Astrocyte (in vitro differentiated cells and primary cell): ENCODE results near the gene DENND1B. TPM values are rescaled to one million over a fixed set of nuclear protein-coding genes. Genes with fewer than 3 reads are reported as not detected.

Experiments used
- DNase-seq: peaks from one replicate; pipeline ENCODE4 v3.0.0-alpha.2; 2010; ENCODE audit warnings: low read depth
- FAIRE-seq: peaks from 2 replicates; lab custom pipeline; 2011; peaks lifted over from hg19 to GRCh38; lab: Jason Lieb, UNC
- H2AFZ ChIP-seq: 2 replicates; pipeline ENCODE4 v1.6.0; 2012; ENCODE audit warnings: low read depth, low read length, inconsistent platforms
- H3K27ac ChIP-seq: 2 replicates; pipeline ENCODE4 v1.5.1; 2011; ENCODE audit warnings: low read depth, low read length, inconsistent platforms
- H3K27me3 ChIP-seq: 2 replicates; pipeline ENCODE4 v1.6.0; 2011; ENCODE audit warnings: low read length, inconsistent platforms; ENCODE audit not compliant: insufficient read depth
- H3K36me3 ChIP-seq: 2 replicates; pipeline ENCODE4 v1.5.1; 2011; ENCODE audit warnings: low read length, inconsistent platforms; ENCODE audit not compliant: insufficient read depth
- H3K4me1 ChIP-seq: 2 replicates; pipeline ENCODE4 v1.5.1; 2011; ENCODE audit warnings: low read length, inconsistent platforms; ENCODE audit not compliant: insufficient read depth
- H3K4me2 ChIP-seq: 2 replicates; pipeline ENCODE4 v1.6.0; 2012; ENCODE audit warnings: low read length, inconsistent platforms
- H3K4me3 ChIP-seq: 2 replicates; pipeline ENCODE4 v1.5.1; 2011; ENCODE audit warnings: low read depth, mild to moderate bottlenecking, low read length, inconsistent platforms; ENCODE audit not compliant: insufficient read depth
- H3K79me2 ChIP-seq: 2 replicates; pipeline ENCODE4 v1.6.0; 2012; ENCODE audit warnings: mild to moderate bottlenecking, low read length, inconsistent platforms; ENCODE audit not compliant: insufficient read depth
- H3K9ac ChIP-seq: 2 replicates; pipeline ENCODE4 v1.6.0; 2012; ENCODE audit warnings: mild to moderate bottlenecking, low read length, inconsistent platforms
- H3K9me3 ChIP-seq: 2 replicates; pipeline ENCODE4 v1.5.1; 2012; ENCODE audit warnings: low read depth, mild to moderate bottlenecking, low read length, inconsistent platforms; ENCODE audit not compliant: insufficient read depth
- H4K20me1 ChIP-seq: 2 replicates; pipeline ENCODE4 v1.6.0; 2012; ENCODE audit warnings: low read length, inconsistent platforms; ENCODE audit not compliant: insufficient read depth
- H3K27ac Mint-ChIP-seq: one replicate; pipeline ENCODE4 v1.8.0; 2021; ENCODE audit warnings: mild to moderate bottlenecking, mixed read lengths; ENCODE audit not compliant: unreplicated experiment
- H3K27me3 Mint-ChIP-seq: one replicate; pipeline ENCODE4 v1.8.0; 2021; ENCODE audit warnings: low read depth, mixed read lengths; ENCODE audit not compliant: unreplicated experiment
- H3K36me3 Mint-ChIP-seq: one replicate; pipeline ENCODE4 v1.8.0; 2021; ENCODE audit warnings: low read depth, mixed read lengths; ENCODE audit not compliant: unreplicated experiment
- H3K4me1 Mint-ChIP-seq: one replicate; pipeline ENCODE4 v1.8.0; 2021; ENCODE audit warnings: low read depth, mixed read lengths; ENCODE audit not compliant: unreplicated experiment
- H3K4me3 Mint-ChIP-seq: one replicate; pipeline ENCODE4 v1.8.0; 2021; ENCODE audit warnings: mild to moderate bottlenecking, moderate library complexity, mixed read lengths; ENCODE audit not compliant: unreplicated experiment
- H3K9me3 Mint-ChIP-seq: one replicate; pipeline ENCODE4 v1.8.0; 2021; ENCODE audit warnings: mild to moderate bottlenecking, mixed read lengths; ENCODE audit not compliant: unreplicated experiment
- EZH2 ChIP-seq: IDR thresholded peaks from 2 replicates; pipeline ENCODE4 v1.6.1; 2012; ENCODE audit warnings: mild to moderate bottlenecking, low read length, inconsistent platforms; ENCODE audit not compliant: insufficient read depth
- total RNA-seq: library from RNA; stranded (reverse); gene quantifications from 2 replicates; pipeline ENCODE4 v1.2.1, GENCODE V29; 2021
- TF ChIP-seq, protein P1 (sequence below): IDR thresholded peaks from 2 replicates; pipeline ENCODE4 v1.5.1; 2011; ENCODE audit warnings: low read depth, mild to moderate bottlenecking, inconsistent platforms, low read length, moderate library complexity; ENCODE audit not compliant: insufficient read depth

The DENND1B gene
- total RNA-seq, 1 donor from 2014 or later: 9.6 TPM

DNA sequence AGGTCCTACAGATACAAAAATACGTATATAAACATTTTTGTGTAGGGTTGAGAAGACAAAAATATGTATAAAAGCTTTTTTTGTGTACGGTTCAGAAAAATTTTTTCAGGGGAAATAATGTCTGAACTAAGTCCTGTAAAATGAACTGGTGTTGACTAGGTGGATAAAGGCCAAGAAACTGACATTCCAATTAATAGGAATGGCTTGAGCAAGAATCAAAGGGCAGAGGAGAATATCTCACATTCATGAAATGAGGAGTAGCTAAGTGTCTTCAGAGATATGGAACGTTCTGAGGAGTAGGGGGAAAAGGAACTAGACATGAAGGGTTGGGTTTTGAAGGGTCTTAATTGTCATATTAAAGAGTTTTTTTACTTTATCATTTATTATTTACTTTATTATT, 231.2 kb downstream of the DENND1B start:
- DNase-seq (no peak), FAIRE-seq (no peak)
- no peaks in the 10 kb centered on the region for H3K9me3 ChIP-seq
- Mint-ChIP-seq H3K9me3 (no peaks in the 10 kb centered on the region), H3K27ac (no peak overlapping the region), H3K27me3 (no peaks in the 10 kb centered on the region), H3K36me3 (no peaks in the 10 kb centered on the region), H3K4me3 (no peak overlapping the region), H3K4me1 (no peaks in the 10 kb centered on the region)
- no peak overlapping the region for H3K9ac ChIP-seq
- H3K27ac ChIP-seq: no peak overlapping the region
- H2AFZ ChIP-seq: no peak overlapping the region
- TF ChIP-seq, protein P1, sequence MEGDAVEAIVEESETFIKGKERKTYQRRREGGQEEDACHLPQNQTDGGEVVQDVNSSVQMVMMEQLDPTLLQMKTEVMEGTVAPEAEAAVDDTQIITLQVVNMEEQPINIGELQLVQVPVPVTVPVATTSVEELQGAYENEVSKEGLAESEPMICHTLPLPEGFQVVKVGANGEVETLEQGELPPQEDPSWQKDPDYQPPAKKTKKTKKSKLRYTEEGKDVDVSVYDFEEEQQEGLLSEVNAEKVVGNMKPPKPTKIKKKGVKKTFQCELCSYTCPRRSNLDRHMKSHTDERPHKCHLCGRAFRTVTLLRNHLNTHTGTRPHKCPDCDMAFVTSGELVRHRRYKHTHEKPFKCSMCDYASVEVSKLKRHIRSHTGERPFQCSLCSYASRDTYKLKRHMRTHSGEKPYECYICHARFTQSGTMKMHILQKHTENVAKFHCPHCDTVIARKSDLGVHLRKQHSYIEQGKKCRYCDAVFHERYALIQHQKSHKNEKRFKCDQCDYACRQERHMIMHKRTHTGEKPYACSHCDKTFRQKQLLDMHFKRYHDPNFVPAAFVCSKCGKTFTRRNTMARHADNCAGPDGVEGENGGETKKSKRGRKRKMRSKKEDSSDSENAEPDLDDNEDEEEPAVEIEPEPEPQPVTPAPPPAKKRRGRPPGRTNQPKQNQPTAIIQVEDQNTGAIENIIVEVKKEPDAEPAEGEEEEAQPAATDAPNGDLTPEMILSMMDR: no peak
- TF ChIP-seq EZH2: no peak
- no peaks in the 10 kb centered on the region for H3K4me1 ChIP-seq
- no peaks in the 10 kb centered on the region for H4K20me1 ChIP-seq
- H3K4me2 ChIP-seq: no peak overlapping the region
- H3K4me3 ChIP-seq: no peak overlapping the region
- H3K36me3 ChIP-seq: no peaks in the 10 kb centered on the region
- H3K27me3 ChIP-seq: no peaks in the 10 kb centered on the region
- no peaks in the 10 kb centered on the region for H3K79me2 ChIP-seq

DNA sequence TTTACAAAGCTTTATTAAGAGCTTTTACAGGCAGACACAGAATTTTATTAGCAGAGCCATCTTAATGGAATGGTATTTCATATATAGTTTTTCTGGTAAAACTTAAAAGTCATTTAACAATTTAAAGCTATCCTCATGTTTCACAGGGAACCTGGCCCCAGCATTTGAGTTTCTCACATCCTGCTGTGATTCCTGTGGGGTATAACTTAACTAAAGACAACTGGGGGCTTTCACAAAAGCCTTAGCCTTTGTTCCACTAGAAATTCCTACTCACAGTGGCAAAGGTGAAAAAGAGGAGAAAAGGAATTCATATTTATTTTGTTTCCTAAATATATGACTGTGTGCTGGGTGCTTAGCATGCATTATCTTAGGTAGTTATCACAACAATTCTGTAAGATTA, 233.9 kb downstream of the DENND1B start:
- Mint-ChIP-seq H3K36me3 (no peaks in the 10 kb centered on the region), H3K27ac (no peak overlapping the region)
- no peak overlapping the region for H3K4me2 ChIP-seq

DNA sequence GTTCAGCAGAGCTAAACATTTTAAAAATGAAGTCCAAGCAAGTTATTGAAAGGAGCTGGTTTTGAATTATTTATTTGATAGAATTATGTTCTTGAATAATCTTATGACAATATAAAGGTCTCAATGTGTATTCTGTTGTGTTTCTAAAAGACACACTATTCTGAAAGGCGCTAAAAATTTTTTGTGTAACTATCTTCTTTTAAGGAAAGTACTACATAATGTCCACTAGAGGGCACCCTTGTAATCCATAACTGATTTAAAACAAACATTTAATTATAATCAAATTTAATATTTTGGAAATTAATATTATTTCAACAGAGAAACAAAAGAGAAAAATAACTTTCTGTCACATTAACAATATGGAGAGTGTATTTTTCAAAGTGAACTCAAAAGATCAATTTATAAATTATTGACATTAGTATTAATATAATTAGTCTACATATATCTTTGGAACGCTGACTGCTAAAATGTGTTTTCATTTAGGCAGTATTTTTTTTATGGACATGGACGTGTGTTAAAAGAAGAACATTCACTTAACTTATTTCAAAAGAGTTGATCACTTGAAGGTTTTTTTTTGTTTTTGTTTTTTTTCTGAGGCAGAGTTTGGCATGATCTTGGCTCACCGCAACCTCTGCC, 248.4 kb downstream of the DENND1B start:
- no peak for TF ChIP-seq EZH2
- TF ChIP-seq, protein P1: peak; percentile 42
- no peak overlapping the region for H3K9ac ChIP-seq
- H3K36me3 Mint-ChIP-seq: no peaks in the 10 kb centered on the region
- DNase-seq (peak; percentile 4), FAIRE-seq (no peak)
- H3K79me2 ChIP-seq: no peaks in the 10 kb centered on the region
- H3K4me3 ChIP-seq: no peak overlapping the region
- no peaks in the 10 kb centered on the region for H3K4me1 ChIP-seq
- no peaks in the 10 kb centered on the region for H3K4me1 Mint-ChIP-seq
- H4K20me1 ChIP-seq: no peaks in the 10 kb centered on the region
- H3K27ac Mint-ChIP-seq: no peak overlapping the region
- no peaks in the 10 kb centered on the region for H3K9me3 ChIP-seq
- no peaks in the 10 kb centered on the region for H3K27me3 Mint-ChIP-seq
- no peak overlapping the region for H3K4me3 Mint-ChIP-seq
- H3K36me3 ChIP-seq: no peaks in the 10 kb centered on the region
- no peaks in the 10 kb centered on the region for H3K9me3 Mint-ChIP-seq
- no peak overlapping the region for H2AFZ ChIP-seq
- H3K4me2 ChIP-seq: no peak overlapping the region
- H3K27me3 ChIP-seq: no peaks in the 10 kb centered on the region
- H3K27ac ChIP-seq: no peak overlapping the region

More for the DNA sequence above, 233.9 kb downstream of the DENND1B start:
- H3K4me1 ChIP-seq: no peaks in the 10 kb centered on the region
- H4K20me1 ChIP-seq: no peaks in the 10 kb centered on the region
- no peak overlapping the region for H3K4me3 ChIP-seq
- H3K36me3 ChIP-seq: no peaks in the 10 kb centered on the region
- no peak overlapping the region for H3K9ac ChIP-seq
- H3K9me3 ChIP-seq: no peaks in the 10 kb centered on the region
- no peaks in the 10 kb centered on the region for H3K27me3 Mint-ChIP-seq
- H3K27me3 ChIP-seq: no peaks in the 10 kb centered on the region
- no peak overlapping the region for H3K4me3 Mint-ChIP-seq
- FAIRE-seq (no peak), DNase-seq (no peak)
- no peak overlapping the region for H3K27ac ChIP-seq
- H3K9me3 Mint-ChIP-seq: no peaks in the 10 kb centered on the region
- no peak for TF ChIP-seq EZH2
- TF ChIP-seq, protein P1: no peak
- H3K79me2 ChIP-seq: no peaks in the 10 kb centered on the region
- no peak overlapping the region for H2AFZ ChIP-seq
- H3K4me1 Mint-ChIP-seq: no peaks in the 10 kb centered on the region
